BE2C (cell line): ENCODE data around the gene TCN1.

Experiments
- DNase-seq: peaks from one replicate; pipeline ENCODE4 v3.0.0-alpha.2; 2020
- H3K27me3 ChIP-seq: fragments of 250-450 bp; sonication (Bioruptor Pico); 2 replicates; pipeline ENCODE4 v1.5.1; 2020; ENCODE audit warnings: mild to moderate bottlenecking
- H3K36me3 ChIP-seq: fragments of 250-450 bp; sonication (Bioruptor Pico); 2 replicates; pipeline ENCODE4 v1.5.1; 2020; ENCODE audit warnings: mild to moderate bottlenecking
- H3K4me1 ChIP-seq: fragments of 250-450 bp; sonication (Bioruptor Pico); 2 replicates; pipeline ENCODE4 v1.5.1; 2020
- H3K4me3 ChIP-seq: 2 replicates; pipeline ENCODE4 v1.5.1; 2011; ENCODE audit warnings: low read depth, low read length
- H3K9me3 ChIP-seq: fragments of 250-450 bp; sonication (Bioruptor Pico); 2 replicates; pipeline ENCODE4 v1.5.1; 2020
- TF ChIP-seq, protein P1 (sequence below): IDR thresholded peaks from 2 replicates; pipeline ENCODE4 v1.5.1; 2012; ENCODE audit warnings: mild to moderate bottlenecking, low read depth, low read length

TCN1 gene

DNA sequence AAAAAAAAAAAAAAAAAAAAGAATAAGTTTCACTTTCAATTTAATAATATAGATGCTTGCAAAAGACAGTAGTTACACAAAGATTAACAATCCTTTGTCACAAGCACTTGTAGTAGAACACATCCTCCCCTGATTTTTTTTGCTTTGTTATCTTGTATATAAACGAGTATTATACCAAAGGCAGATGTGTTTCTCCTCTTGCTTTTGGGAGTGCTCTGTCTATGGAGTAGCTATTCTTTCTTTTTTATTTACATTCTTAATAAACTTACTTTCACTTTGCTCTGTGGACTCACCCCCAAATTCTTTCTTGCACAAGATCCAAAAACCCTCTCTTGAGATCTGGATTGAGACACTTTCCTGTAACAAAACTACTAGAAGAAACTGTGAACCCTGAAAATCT is 52.3 kb downstream of the TCN1 start:
- H3K4me3 ChIP-seq = no peak overlapping the region
- no peaks in the 10 kb centered on the region for H3K4me1 ChIP-seq
- DNase-seq = no peak
- TF ChIP-seq, protein P1, sequence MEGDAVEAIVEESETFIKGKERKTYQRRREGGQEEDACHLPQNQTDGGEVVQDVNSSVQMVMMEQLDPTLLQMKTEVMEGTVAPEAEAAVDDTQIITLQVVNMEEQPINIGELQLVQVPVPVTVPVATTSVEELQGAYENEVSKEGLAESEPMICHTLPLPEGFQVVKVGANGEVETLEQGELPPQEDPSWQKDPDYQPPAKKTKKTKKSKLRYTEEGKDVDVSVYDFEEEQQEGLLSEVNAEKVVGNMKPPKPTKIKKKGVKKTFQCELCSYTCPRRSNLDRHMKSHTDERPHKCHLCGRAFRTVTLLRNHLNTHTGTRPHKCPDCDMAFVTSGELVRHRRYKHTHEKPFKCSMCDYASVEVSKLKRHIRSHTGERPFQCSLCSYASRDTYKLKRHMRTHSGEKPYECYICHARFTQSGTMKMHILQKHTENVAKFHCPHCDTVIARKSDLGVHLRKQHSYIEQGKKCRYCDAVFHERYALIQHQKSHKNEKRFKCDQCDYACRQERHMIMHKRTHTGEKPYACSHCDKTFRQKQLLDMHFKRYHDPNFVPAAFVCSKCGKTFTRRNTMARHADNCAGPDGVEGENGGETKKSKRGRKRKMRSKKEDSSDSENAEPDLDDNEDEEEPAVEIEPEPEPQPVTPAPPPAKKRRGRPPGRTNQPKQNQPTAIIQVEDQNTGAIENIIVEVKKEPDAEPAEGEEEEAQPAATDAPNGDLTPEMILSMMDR = no peak
- no peaks in the 10 kb centered on the region for H3K36me3 ChIP-seq
- no peaks in the 10 kb centered on the region; the same call in 1 of the 2 replicates for H3K9me3 ChIP-seq
- no peaks in the 10 kb centered on the region for H3K27me3 ChIP-seq

- Histone ChIP-seq H3K36me3 (no peaks in the 10 kb centered on the region), H3K4me3 (no peak overlapping the region), H3K27me3 (no peaks in the 10 kb centered on the region), H3K9me3 (no peaks in the 10 kb centered on the region; the same call in 1 of the 2 replicates), H3K4me1 (no peaks in the 10 kb centered on the region)
- TF ChIP-seq, protein P1 = no peak
- DNase-seq = no peak
These were observed 52.9 kb downstream of the TCN1 start for GRCh38 chr11:59813364-59813763.

DNA sequence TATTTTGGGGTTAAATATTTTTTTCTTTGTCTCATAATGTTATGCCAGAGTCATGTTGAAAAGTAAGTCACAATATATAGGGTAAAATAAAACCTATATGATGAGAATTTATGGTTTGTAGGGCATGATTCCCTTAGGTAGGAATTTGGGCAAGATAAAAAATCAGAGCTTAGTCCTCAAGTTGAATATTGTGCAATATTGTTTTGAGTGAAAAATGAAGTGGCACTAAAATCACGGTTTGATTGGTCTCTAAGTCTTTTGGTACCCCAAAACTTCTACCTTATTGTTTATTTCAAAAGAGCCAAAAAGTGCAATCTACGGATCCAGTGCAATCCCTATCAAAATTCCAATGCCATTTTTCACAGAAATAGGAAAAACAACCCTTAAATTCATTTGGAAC is 54.1 kb downstream of the TCN1 start:
- no peaks in the 10 kb centered on the region for H3K27me3 ChIP-seq
- TF ChIP-seq, protein P1 = no peak
- DNase-seq = no peak
- no peaks in the 10 kb centered on the region for H3K4me1 ChIP-seq
- H3K36me3 ChIP-seq = no peaks in the 10 kb centered on the region
- H3K4me3 ChIP-seq = no peak overlapping the region
- H3K9me3 ChIP-seq = no peaks in the 10 kb centered on the region; the same call in 1 of the 2 replicates

DNA sequence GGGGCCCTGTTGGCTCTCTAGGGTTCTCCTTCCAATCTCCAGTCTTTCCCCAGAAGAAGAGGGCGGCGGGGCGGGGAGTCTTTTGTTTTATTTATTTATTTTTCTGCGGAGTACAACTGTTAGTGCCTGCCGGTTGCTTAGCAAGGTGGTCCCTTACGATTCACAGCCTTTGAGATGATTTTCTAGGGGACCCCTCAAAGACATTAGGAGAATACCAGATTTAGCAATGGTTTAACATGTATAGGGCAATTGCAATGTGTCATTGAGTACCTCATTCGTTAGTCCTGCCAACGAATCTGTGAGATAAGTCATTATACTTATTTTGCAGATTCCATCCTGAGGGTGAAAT is 55.4 kb downstream of the TCN1 start:
- H3K4me1 ChIP-seq = no peaks in the 10 kb centered on the region
- no peak for DNase-seq
- H3K36me3 ChIP-seq = no peaks in the 10 kb centered on the region
- no peaks in the 10 kb centered on the region; the same call in 1 of the 2 replicates for H3K9me3 ChIP-seq
- TF ChIP-seq, protein P1 = no peak
- H3K4me3 ChIP-seq = peak overlapping the region; percentile 89
- H3K27me3 ChIP-seq = no peaks in the 10 kb centered on the region

GRCh38 chr11:59810189-59810910 is 55.9 kb downstream of the TCN1 start, which contains the start of gene MRPL16:
Gene MRPL16, minus strand, starts transcription at chr11:59810778. Its CDS starts 120 bp downstream, at chr11:59810658.
- TF ChIP-seq, protein P1 = no peak
- H3K4me3 ChIP-seq = peak within 1 kb of the TSS; percentile 89

GRCh38 chr11:59807047-59807610 is 59.2 kb downstream of the TCN1 start:
- H3K9me3 ChIP-seq = no peaks in the 10 kb centered on the region; the same call in 1 of the 2 replicates
- H3K36me3 ChIP-seq = no peaks in the 10 kb centered on the region
- no peak for DNase-seq
- TF ChIP-seq, protein P1 = no peak
- H3K4me3 ChIP-seq = no peak overlapping the region
- no peaks in the 10 kb centered on the region for H3K4me1 ChIP-seq
- H3K27me3 ChIP-seq = no peaks in the 10 kb centered on the region

More at GRCh38 chr11:59810189-59810910, 55.9 kb downstream of the TCN1 start, which contains the start of gene MRPL16:
- peak; percentile 76 for DNase-seq
- no peaks in the 10 kb centered on the region; the same call in 1 of the 2 replicates for H3K9me3 ChIP-seq
- H3K36me3 ChIP-seq = no peaks in the 10 kb centered on the region
- no peaks in the 10 kb centered on the region for H3K4me1 ChIP-seq
- no peaks in the 10 kb centered on the region for H3K27me3 ChIP-seq
